NCI-H2171 (cell line): ENCODE data around the gene GID4.

Source experiments
- DNase-seq: peaks from one replicate; lab custom pipeline; 2025; lab: John Stamatoyannopoulos, UW

The GID4 gene

DNA sequence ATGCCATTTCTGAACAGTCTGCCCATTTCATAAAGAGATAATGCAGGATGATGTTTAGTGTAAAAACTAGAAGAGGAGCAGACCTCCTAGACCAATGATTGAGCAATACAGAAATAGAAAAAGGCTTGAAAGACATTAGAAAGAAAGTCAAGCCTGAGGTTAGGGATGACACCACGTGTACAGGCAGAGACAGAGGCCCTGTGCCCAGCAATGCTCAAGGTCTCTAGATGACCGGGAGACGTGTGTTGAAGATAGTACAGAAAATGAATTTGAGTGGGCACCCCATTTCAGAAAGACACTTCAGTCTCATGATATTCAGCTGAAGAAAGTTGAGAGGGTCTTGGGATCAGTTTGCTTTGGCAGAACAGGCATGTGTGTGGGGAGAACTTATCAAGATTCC lies 5.4 kb downstream of the GID4 start:
- no peak for DNase-seq

DNA sequence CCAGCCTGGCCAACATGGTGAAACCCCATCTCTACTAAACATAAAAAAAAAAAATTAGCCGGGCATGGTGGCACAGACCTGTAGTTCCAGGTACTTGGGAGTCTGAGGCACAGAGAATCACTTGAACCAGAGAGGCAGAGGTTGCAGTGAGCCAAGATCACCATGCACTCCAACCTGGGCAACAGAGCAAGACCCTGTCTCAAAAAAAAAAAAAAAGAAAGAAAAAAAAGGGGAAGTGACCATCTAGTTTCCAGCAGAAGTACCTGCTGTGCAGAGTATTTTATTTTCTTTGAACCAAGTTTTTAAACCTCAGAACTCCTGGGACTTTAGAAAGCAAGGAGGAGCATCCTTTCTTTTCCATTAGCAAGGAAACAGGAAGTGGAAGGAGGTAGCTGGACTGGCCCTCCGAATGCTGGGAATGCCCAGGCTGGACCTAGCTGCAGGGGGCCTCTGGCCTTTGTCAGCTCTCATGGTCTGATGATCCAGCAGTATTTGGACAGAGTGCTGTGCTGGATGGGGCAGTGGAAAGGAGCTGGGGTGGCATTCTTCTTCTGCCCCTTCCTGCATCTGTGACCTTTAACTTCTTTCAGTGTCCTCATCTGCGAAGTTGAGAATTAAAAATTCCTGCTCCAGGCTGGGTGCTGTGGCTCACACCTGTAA lies 6.6 kb downstream of the GID4 start:
- DNase-seq: no peak

DNA sequence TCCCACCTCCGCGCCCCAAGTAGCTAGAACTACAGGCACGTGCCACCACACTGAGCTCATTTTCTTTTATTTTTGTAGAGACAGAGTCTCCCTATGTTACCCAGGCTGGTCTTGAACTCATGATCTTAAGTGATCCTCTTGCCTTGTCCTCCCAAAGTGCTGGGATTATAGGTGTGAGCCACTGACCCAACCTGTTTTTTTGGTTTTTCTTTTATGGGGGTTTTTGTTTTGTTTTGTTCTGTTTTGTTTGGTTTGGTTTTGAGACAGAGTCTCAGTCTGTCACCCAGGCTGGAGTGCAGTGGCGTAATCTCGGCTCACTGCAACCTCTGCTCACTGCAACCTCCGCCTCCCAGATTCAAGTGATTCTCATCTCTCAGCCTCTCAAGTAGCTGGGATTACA lies 16.4 kb downstream of the GID4 start:
- no peak for DNase-seq

DNA sequence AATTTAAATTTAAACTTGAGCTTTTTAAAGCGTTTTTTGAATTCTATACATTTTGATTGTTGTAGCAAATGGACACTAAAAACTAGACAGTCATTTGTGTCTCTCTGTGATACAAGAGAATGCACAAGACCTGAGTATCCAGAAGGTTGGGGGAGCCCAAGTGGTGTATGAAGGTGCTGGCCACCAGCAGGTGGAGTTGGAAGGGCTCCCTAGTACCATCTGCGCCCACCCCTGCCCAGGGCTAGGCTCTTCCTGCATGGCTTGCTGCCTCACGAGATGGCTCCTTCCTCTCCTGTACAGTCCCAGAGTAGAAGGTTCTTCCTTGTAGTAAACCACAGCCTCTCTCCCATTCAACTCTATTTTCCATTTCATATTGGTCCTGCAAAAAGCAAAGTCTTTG lies 17.0 kb downstream of the GID4 start:
- no peak for DNase-seq

DNA sequence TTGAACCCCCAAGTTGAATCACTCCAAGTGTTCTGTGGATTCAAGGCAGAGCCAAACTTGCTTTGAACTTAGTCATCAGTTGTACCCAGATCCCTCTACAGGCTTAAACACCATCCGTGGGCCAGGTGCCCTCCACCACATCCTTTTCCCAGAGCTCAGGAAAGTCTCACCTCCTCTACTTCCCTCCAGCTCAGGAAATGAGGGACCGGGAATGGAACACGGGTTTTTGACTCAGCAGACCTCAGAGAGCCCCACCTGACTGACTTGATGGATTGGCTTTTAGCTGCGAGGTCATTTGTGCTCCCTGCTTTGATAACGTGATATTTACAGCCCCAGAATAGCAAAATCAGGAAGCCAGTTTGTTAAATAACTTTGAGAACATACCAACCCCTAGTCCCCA lies 20.1 kb downstream of the GID4 start:
- DNase-seq: no peak

DNA sequence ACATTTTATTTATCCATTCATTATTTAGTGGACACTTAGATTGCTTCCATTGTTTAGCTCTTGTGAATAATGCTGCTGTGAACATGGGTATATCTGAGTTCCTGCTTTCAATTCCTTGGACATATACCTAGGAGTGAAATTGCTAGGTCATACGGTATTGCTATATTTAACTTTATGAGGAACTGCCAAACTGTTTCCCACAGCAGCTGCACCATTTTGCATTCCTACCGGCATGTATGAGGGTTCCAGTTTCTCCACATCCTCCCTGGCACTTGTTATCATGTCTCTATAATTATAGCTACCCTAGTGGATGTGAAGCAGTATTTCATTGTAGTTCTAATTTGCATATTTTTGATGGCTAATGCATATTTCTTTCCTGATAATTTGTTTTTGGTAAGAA lies 24.8 kb downstream of the GID4 start:
- DNase-seq: no peak

DNA sequence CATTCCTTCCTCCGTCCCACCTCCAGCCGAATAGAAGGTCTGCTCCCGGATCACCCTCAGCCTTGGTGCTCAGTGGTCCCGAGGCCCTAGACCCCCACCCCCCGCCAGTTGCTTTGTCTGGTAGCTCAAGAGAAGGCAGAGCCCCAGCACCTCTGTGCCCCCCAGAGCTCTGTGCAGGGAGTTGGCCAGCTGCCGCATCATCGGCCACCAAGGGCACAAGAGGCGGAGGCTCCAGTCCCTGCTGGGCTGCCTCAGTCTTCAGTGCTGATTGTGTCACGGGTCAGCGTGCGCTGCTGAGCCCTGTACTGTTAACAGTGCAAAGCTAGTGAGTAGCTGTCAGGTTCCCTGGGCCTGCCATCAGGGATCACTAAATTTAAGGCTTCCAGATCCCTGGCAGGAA lies 26.3 kb downstream of the GID4 start:
- no peak for DNase-seq

DNA sequence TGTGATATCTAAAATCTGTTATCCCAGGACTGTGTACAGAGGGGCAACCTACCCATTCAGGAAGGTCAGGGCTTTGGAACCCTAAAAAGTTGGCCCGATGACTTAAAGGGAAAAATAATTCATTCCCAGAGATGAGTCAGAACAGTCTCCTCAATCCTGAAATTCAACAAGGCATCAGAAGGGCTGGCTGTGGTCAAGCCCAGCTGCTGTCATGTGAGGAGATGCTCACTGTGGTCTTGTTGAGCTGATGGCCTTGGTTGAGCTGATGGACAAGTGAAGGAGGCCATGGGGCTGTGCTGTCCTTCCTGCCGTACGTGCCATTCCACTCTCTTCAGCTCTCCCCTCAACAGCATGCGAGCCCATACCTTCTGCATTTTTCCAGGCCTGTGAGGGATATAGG lies 27.7 kb downstream of the GID4 start:
- DNase-seq: no peak

DNA sequence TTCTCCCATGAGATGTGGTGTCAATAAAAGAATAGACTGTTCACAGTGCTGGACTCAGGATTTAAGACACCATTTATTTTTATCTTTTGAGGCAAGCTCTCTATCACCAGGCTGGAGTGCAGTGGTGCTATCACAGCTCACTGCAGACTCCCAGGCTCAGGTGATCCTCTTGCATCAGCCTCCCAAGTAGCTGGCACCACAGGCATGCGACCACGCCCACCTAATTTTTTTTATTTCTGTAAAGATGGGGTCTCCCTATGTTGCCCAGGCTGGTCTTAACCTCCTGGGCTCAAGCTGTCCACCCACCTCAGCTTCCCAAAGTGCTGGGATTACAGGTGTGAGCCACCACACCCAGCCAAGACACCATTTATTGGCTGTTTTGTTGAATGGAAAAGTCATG lies 29.9 kb downstream of the GID4 start:
- DNase-seq: no peak

DNA sequence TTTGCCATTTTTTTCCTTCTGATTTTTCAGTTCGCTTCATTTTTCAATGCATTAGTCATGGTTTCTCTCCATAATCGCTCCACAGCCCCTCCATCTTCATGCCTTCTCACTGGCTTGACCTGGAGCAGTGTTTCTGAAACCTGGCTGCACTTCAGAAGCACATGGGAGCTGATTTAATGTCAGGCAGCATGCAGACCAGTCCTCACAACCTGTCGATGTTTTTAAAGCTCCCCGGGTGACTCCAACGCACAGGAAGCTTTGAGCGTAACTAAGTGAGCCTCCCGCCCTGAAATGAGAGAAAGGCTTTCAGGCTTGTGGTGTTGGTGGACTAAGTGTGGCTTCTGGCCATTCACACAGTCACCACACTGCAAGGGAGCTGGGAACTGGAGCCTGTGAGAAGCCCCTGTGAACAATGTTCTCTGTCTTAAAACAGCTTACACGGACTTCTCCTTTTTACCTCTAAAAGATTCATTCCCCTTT lies 31.7 kb downstream of the GID4 start:
- peak; percentile 74 for DNase-seq

DNA sequence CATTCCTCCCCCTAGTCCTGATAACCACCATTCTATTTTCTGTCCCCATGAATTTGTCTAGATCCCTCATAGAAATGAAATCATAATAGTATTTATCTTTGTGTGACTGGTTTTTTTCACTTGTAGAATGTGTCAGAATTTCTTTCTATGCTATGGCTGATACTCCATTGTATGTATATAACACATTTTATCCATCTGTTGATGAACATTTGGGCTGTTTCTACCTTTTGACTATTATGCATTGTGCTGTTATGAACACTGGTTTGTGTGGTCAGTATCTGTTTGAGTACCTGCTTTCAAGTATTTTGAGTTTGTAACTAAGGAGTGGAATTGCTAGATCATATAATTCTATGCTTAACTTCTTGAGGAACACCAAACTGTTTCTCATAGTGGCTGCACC lies 32.5 kb downstream of the GID4 start:
- DNase-seq: no peak

DNA sequence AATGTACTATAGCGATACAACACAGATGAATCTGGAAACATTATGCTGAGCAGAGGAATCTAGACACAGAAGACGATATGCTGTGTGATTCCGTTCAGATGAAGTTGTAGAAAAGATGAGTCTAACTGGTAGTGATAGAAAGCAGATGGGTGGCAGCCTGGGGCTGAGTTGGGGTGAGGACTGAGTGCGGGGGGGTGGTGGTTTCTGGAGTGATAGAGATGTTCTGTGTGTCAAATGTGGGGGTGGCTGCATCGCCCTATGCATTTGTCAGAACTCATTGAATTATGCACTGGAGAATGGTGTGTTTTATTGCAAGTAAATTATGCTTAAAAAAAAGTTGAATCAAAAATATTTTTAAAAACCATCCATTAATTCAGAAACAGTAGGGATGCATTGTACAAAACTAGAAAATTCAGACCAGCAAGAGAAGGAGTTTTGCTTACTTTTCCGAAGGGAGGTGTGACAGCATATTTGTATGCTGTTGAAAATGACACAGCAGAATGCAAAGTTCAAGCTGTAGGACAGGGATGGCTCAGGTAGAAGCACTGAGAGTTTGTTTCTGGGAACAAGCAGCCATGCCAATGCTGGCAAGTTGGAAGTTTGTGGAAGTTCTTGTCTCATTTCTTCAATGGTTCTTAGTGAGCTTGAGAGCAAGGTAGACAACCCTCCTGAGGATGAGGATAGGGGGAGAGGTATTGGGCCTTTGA lies 35.5 kb downstream of the GID4 start:
- DNase-seq: no peak

DNA sequence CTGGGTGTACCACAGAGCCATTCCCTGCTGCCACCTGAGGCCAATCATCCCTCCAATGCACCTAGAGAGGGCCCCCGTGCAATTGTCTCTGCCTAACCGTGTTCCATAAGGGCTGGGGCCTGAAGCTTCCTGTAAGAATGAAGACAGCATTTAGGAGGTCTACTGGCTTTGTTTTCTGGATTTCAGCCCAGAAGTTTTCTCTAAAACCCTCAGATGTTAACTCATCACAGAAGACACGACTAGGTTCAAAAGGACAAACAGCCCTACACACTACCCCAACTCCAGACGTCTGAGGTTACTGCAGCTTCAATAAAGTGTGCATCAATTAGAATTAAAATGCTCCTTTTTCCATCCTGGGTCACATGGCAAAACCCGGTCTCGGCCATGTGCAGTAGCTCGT lies 37.7 kb downstream of the GID4 start:
- DNase-seq: no peak

DNA sequence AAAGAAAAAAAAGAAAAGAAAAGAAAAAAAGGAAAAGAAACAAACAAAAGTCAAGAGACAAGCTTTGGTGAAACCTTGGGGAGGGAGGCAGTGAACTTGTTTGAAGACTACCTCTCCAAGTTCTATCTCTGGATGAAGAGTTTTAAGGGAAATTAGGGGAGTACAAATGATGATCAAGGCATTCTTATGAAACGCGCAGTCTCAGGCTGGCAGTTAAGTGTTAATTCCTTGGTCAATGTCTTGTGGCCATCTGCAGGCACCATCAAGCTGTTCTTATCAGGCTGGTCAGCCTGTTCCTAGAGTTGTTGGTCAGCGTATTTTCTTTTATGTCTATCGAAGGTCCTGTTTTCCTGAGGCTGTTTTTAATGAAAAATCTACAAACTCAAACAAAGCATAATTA lies 40.3 kb downstream of the GID4 start:
- DNase-seq: no peak

DNA sequence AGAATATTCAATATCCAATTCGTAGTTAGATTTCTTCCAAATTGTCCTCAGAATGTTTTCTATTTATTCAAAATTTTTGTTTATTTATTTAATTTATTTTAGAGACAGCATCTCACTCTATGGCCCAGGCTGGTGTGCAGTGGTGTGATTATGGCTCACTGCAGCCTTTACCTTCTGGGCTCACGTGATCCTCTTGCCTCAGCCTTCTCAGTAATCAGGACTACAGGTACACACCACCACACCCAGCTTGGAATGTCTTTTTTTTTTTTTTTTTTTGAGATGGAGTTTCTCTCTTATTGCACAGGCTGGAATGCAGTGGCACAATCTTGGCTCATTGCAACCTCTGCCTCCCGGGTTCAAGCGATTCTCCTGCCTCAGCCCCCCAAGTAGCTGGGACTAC lies 45.0 kb downstream of the GID4 start:
- no peak for DNase-seq

DNA sequence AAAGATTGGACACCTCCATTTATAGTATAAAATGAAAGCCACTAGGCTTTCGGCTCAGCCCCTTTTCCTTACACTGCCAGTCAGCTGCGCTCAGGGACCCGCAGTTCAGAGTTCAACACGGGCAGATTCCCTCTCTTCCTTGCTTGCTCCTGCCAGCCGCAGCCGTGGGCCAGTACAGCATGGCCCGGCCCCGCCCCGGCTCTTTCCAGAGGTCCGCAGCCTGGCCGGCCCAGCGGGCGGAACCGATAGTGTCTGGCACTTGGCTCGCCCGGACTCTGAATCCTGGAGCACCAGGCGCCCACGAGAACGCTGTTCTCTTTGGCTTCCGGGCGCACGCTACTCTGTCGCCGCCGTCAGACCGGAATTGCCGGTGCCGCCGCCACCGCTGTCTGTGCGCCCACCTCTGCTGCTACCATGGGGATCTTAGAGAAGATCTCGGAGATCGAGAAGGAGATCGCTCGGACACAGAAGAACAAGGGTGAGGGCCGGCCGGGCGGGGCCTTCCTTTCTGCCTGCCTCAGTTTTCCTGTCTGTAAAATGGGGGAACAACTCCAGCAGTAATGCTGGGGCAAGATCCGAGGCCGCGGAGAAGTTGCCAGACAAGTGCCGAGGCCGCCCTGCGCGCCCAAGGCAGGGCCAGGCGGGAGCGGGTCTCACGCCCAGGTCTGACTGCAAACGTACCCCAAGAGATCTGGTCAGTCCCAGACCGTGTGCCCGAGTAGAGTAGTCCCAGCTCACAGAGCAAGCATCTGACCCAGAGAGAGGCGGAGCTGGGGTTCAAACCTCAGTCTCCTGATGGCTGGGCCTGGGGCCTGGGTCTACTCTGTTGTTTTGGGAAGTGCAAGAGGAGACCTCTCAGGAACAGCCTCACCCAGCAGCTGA lies 48.6 kb downstream of the GID4 start, which contains the start of gene DRG2:
DRG2 (plus strand) TSS at position 339 of the 882 bp plus-strand sequence; CDS start at position 415, 76 bp downstream.
- DNase-seq: peak; percentile 80

DNA sequence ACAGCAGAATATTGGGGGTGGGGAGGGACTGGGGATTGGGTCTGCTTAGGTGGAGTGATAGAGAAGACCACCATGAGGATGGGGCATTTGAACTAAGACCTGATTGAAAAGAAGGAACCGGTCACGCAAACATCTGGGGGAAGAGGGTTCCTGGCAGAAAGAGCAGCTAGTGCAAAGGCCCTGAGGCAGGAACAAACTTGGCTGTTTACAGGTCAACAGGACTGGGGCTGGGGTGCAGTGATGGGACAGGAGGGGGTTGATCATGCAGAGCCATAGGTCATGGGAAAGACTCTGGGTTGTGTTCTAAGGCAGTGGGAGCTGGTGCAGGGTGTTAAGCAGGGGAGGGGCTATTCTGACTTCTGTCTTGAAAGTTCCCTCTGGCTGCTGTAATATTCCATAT lies 50.4 kb downstream of the GID4 start:
- no peak for DNase-seq

DNA sequence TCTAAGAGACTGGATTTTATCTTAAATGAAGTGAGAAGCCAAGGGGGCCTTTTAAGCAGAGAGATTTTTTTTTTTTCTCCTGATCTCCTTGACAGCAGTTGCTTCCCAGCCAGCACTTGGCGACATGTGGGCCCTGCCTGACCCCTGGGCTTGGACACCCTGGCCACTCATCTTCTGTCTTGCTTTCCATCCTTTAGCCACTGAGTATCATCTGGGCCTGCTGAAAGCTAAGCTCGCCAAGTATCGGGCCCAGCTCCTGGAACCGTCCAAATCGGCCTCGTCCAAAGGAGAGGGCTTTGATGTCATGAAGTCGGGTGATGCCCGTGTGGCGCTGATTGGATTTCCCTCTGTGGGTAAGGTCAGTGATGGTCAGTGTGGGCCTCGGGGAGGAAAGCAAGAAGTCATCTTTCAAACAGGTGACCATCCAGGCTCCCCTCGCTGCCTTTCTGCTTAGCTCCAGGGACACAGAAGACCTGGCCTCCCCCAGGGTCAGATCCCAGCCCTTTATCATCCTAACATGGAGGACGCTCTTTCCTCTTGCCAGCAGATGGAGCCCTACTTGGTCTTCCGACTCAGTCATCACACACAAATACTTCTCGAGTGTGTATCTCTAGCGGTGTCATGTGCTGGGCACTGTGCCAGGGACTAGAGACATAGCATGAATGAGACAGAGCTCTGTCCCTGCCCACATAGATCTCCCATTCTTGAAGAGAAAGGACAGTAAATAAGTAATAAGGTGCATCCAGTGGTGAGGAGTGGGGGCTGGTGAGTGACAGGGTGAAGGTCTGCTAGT lies 54.6 kb downstream of the GID4 start:
- peak; percentile 28 for DNase-seq

DNA sequence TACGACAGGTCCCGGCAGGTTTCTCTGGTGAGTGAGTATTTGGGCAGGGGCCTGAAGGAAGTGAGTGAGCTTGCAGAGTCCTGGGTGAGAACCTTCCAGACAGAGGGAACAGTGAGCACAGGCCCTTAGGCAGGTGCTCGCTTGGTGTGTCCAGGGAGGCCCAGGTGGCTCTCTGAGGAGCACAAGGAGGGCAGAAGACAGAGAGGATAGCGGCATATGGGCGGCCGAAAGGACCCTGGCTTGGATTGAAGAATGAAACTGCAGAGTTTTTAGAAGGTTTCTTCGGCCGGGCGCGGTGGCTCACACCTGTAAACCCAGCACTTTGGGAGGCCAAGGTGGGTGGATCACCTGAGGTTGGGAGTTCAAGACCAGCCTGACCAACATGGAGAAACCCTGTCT lies 55.2 kb downstream of the GID4 start:
- DNase-seq: no peak

DNA sequence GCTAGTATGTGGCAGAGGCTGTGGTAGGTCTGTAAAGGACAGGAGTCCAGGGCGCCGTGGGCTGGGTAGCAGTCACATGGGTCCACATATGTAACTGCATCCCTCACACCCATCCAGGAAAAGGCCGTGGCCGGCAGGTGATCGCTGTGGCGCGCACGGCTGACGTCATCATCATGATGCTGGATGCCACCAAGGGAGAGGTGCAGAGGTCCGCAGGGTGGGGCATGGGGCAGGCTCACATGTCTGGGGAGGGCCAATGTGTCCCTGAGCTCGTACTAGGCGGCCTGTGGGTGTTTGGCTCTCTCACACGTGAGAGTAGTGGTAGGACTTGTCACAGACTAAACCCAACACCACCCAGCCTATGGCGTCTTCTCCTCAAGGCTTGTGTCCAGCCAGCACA lies 60.3 kb downstream of the GID4 start:
- DNase-seq: no peak

DNA sequence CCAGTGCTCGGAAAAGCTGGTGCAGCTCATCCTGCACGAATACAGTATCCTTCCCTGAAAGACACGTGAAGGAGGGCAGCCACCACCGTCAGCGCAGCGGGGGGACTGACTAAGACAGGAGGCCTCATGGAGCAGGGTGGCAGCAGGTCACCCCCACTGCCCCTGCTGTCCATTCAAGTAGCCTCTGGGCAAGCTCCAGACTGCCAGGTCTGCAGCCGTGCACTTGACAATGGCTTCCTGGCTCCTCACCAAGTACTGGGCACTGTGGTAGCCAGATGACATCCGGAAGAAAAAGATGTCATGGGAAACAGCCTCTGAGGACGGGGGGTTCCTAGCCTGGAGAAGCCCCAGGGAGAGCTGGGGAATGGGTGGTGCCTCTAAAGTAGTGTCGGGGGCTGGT lies 61.4 kb downstream of the GID4 start:
- DNase-seq: no peak

DNA sequence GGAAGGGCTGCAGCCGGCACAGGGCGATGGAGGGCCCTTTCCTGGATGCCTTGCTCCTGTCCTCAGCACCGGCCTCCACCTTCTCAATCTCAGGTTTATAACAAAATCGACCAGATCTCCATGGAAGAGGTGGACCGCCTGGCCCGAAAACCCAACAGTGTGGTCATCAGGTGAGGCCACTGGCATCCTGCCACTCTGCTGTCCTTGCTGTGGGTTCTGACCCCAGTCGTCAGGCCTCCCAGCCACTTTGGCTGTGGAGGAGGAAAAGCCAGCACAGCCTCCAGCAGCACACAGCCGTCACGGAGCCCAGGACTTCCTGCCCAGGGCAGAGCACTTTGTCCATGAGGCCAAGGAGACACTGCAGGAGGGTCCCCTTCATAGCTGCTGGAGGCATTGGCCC lies 62.6 kb downstream of the GID4 start:
- DNase-seq: no peak
